Transverse colon (tissue), 4 donors: ENCODE results near the gene LRRC36.

Experiments used
- EP300 ChIP-seq: sonication (generic); formaldehyde crosslinking; IDR thresholded peaks from one replicate; pipeline ENCODE4 v1.6.1; 2017; ENCODE audit warnings: antibody characterized with exemption, low read depth
- POLR2A ChIP-seq: fragments of 450-650 bp; IDR thresholded peaks from one replicate; pipeline ENCODE4 v1.6.1; 2016; ENCODE audit warnings: antibody characterized with exemption, mild to moderate bottlenecking, moderate library complexity
- POLR2AphosphoS5 ChIP-seq, 3 donors: sonication (generic); formaldehyde crosslinking; IDR thresholded peaks; one replicate each; pipeline ENCODE4 v1.6.1; 2016; ENCODE audit warnings: antibody characterized with exemption in 3 of 3
- TF ChIP-seq, protein P1 (sequence below), 5 experiments: fragments of 200-600 bp in 3 of 5; fragments of 450-650 bp in 2 of 5; sonication (generic) in 3 of 5; IDR thresholded peaks; 1 replicate in 2 of 5; 2 replicates in 3 of 5; pipeline ENCODE4 v1.5.1; 2016 to 2017; ENCODE audit warnings: antibody characterized with exemption in 5 of 5, inconsistent platforms in 3 of 5, mild to moderate bottlenecking in 2 of 5, moderate library complexity in 1 of 5

DNA sequence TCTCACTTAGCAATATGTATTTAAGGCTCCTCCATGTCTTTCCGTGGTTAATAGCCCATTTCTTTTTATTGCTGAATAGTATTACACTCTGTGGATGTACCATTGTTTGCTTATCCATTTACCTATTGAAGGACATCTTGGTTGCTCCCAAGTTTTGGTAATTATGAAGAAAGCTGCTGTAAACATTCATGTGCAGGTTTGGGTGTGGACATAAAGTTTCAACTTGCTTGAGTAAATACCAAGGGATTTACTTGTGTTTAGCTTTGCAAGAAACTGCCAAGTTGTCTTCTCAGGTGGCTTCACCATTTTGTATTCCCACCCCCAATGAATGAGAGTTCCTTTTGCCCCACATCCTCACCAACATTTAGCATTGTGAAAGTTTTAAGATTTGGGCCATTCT lies 9.5 kb downstream of the LRRC36 start:
- TF ChIP-seq POLR2AphosphoS5 (IDR thresholded peaks at IDR 0.05): no peak
- TF ChIP-seq, protein P1, sequence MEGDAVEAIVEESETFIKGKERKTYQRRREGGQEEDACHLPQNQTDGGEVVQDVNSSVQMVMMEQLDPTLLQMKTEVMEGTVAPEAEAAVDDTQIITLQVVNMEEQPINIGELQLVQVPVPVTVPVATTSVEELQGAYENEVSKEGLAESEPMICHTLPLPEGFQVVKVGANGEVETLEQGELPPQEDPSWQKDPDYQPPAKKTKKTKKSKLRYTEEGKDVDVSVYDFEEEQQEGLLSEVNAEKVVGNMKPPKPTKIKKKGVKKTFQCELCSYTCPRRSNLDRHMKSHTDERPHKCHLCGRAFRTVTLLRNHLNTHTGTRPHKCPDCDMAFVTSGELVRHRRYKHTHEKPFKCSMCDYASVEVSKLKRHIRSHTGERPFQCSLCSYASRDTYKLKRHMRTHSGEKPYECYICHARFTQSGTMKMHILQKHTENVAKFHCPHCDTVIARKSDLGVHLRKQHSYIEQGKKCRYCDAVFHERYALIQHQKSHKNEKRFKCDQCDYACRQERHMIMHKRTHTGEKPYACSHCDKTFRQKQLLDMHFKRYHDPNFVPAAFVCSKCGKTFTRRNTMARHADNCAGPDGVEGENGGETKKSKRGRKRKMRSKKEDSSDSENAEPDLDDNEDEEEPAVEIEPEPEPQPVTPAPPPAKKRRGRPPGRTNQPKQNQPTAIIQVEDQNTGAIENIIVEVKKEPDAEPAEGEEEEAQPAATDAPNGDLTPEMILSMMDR (IDR thresholded peaks at IDR 0.05): no peak
- no peak for TF ChIP-seq POLR2A
- no peak for TF ChIP-seq EP300
